A549 (cell line): Measurements from ENCODE around the gene PDXP.

ENCODE experiments used
- EHMT2 ChIP-seq: fragments of 200-600 bp; sonication (generic); IDR thresholded peaks from 2 replicates; pipeline ENCODE4 v1.6.1; 2016; ENCODE audit warnings: antibody characterized with exemption, low read depth, mild to moderate bottlenecking, moderate library complexity
- EP300 ChIP-seq, 2 experiments: fragments of >200 bp; sonication (Bioruptor Twin); formaldehyde crosslinking; IDR thresholded peaks; 2 replicates in 1 of 2; 3 replicates in 1 of 2; pipeline ENCODE4 v1.6.1; 2016 to 2017
- KDM5A ChIP-seq: fragments of 200-600 bp; sonication (generic); IDR thresholded peaks from 2 replicates; pipeline ENCODE4 v1.6.1; 2016; ENCODE audit warnings: antibody characterized with exemption, mild to moderate bottlenecking
- POLR2A ChIP-seq: IDR thresholded peaks from 2 replicates; pipeline ENCODE4 v1.6.1; 2012; ENCODE audit warnings: mild to moderate bottlenecking, low read length
- TP53 ChIP-seq: fragments of 250-450 bp; sonication (Bioruptor Pico); IDR thresholded peaks from 2 replicates; pipeline ENCODE4 v1.5.0; 2021; ENCODE audit warnings: mild to moderate bottlenecking, moderate library complexity
- TF ChIP-seq, protein P1 (sequence below): fragments of >200 bp; sonication (Bioruptor Twin); formaldehyde crosslinking; IDR thresholded peaks from 3 replicates; pipeline ENCODE4 v1.5.1; 2016

DNA sequence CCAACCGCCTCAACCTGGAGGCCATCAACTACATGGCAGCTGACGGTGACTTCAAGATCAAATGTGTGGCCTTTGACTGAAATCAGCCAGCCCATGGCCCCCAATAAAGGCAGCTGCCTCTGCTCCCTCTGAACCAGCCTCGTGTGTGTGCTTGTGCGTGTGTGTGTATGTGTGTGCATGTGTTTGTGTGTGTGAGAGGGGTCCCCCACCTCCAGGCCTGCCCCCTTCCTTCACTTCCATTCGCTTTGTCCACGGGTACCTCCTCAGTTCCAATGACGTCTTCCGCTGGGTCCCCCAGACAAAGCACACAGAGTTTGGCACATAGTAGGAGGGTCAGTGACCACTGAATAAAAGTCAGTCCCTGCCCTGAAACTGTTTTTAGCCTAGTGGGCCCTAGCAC, 21.1 kb downstream of the PDXP start:
- no peak for TF ChIP-seq POLR2A
- no peak for TF ChIP-seq EP300 (IDR thresholded peaks at IDR 0.05)
- TF ChIP-seq KDM5A: no peak
- TF ChIP-seq TP53 (CRISPR knock-in tag): no peak
- TF ChIP-seq, protein P1, sequence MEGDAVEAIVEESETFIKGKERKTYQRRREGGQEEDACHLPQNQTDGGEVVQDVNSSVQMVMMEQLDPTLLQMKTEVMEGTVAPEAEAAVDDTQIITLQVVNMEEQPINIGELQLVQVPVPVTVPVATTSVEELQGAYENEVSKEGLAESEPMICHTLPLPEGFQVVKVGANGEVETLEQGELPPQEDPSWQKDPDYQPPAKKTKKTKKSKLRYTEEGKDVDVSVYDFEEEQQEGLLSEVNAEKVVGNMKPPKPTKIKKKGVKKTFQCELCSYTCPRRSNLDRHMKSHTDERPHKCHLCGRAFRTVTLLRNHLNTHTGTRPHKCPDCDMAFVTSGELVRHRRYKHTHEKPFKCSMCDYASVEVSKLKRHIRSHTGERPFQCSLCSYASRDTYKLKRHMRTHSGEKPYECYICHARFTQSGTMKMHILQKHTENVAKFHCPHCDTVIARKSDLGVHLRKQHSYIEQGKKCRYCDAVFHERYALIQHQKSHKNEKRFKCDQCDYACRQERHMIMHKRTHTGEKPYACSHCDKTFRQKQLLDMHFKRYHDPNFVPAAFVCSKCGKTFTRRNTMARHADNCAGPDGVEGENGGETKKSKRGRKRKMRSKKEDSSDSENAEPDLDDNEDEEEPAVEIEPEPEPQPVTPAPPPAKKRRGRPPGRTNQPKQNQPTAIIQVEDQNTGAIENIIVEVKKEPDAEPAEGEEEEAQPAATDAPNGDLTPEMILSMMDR: no peak
- TF ChIP-seq EHMT2: no peak
